IMR-90 (cell line): Measurements from ENCODE around the gene AHNAK2. TPM values are rescaled to one million over a fixed set of nuclear protein-coding genes. Genes with fewer than 3 reads are reported as not detected.

Experiments
- ATAC-seq: fragments of 200-7000 bp; cut with Tn5 transposase; 2 replicates; pipeline ENCODE4 v1.9.1; 2020; ENCODE audit warnings: low read depth, mild to moderate bottlenecking, moderate library complexity
- BruUV-seq: library from RNA; stranded (reverse); fragments of 400-500 nt; replicated peaks from 2 replicates; lab custom pipeline; 2021; lab: Mats Ljungman, UMichigan
- CTCF ChIA-PET: fragments of 300-600 bp; formaldehyde crosslinking; extraction: SDS; loops from one replicate; lab custom pipeline; 2021; ENCODE audit warnings: antibody characterized with exemption; lab: Yijun Ruan, JAX
- POLR2A ChIA-PET: fragments of 300-600 bp; sonication (Branson Sonifier 250); formaldehyde crosslinking; loops from one replicate; lab custom pipeline; 2022; ENCODE audit warnings: antibody characterized with exemption; ENCODE audit not compliant: unreplicated experiment; lab: Charles Lee
- DNase-seq: peaks from one replicate; pipeline ENCODE4 v3.0.0; 2013
- H2AFZ ChIP-seq: replicated peaks from 2 replicates; pipeline ENCODE3; 2013; ENCODE audit warnings: low read length, mild to moderate bottlenecking; ENCODE audit not compliant: poor library complexity
- H2AK5ac ChIP-seq: 2 replicates; pipeline ENCODE4 v1.6.1; 2013; ENCODE audit warnings: low read depth, low read length, inconsistent platforms
- H2AK9ac ChIP-seq: replicated peaks from 2 replicates; pipeline ENCODE3; 2013; ENCODE audit warnings: mild to moderate bottlenecking, low read depth, low read length, moderate library complexity; ENCODE audit not compliant: poor library complexity
- H2BK120ac ChIP-seq: 2 replicates; pipeline ENCODE4 v1.6.1; 2013; ENCODE audit warnings: low read depth, low read length, inconsistent platforms
- H2BK15ac ChIP-seq: 3 replicates; pipeline ENCODE4 v1.6.1; 2013; ENCODE audit warnings: low read depth, low read length, inconsistent platforms
- H2BK20ac ChIP-seq: 2 replicates; pipeline ENCODE4 v1.6.1; 2013; ENCODE audit warnings: low read depth, mild to moderate bottlenecking, inconsistent platforms, low read length, moderate library complexity
- H2BK5ac ChIP-seq: 2 replicates; pipeline ENCODE4 v1.6.1; 2013; ENCODE audit warnings: mild to moderate bottlenecking, low read depth, low read length, inconsistent platforms; ENCODE audit not compliant: poor library complexity, severe bottlenecking
- H3K14ac ChIP-seq: replicated peaks from 2 replicates; pipeline ENCODE4 v1.6.1; 2013; ENCODE audit warnings: low read depth, low read length, inconsistent platforms
- H3K18ac ChIP-seq: 2 replicates; pipeline ENCODE4 v1.6.1; 2013; ENCODE audit warnings: low read depth, low read length, control low read depth
- H3K23ac ChIP-seq: 2 replicates; pipeline ENCODE4 v1.6.1; 2013; ENCODE audit warnings: low read depth, low read length, inconsistent platforms
- H3K27ac ChIP-seq: 2 replicates; pipeline ENCODE4 v1.5.1; 2013; ENCODE audit warnings: mild to moderate bottlenecking, control low read depth, low read length; ENCODE audit not compliant: insufficient read depth
- H3K27me3 ChIP-seq: 2 replicates; pipeline ENCODE4 v1.6.1; 2013; ENCODE audit warnings: low read length; ENCODE audit not compliant: control insufficient read depth, insufficient read depth
- H3K36me3 ChIP-seq: 2 replicates; pipeline ENCODE4 v1.6.1; 2013; ENCODE audit warnings: low read length, mixed read lengths; ENCODE audit not compliant: control insufficient read depth, insufficient read depth
- H3K4ac ChIP-seq: 2 replicates; pipeline ENCODE4 v1.6.1; 2013; ENCODE audit warnings: low read depth, low read length, inconsistent platforms
- H3K4me1 ChIP-seq: 2 replicates; pipeline ENCODE4 v1.6.1; 2013; ENCODE audit warnings: low read length, mixed read lengths; ENCODE audit not compliant: control insufficient read depth, insufficient read depth
- H3K4me2 ChIP-seq: 2 replicates; pipeline ENCODE4 v1.6.1; 2013; ENCODE audit warnings: low read depth, mild to moderate bottlenecking, control low read depth, low read length, moderate library complexity
- H3K4me3 ChIP-seq: 2 replicates; pipeline ENCODE4 v1.5.1; 2013; ENCODE audit warnings: low read depth, mild to moderate bottlenecking, control low read depth, low read length, moderate library complexity; ENCODE audit not compliant: insufficient read depth
- H3K56ac ChIP-seq: 2 replicates; pipeline ENCODE4 v1.6.1; 2013; ENCODE audit warnings: low read length, inconsistent platforms; ENCODE audit not compliant: insufficient read depth; ENCODE audit errors: extremely low read depth
- H3K79me1 ChIP-seq, 2 experiments: 2 replicates each; pipeline ENCODE4 v1.6.1; 2013; ENCODE audit warnings: low read length in 2 of 2, inconsistent platforms in 1 of 2, low read depth in 1 of 2
- H3K9ac ChIP-seq: 2 replicates; pipeline ENCODE4 v1.6.1; 2013; ENCODE audit warnings: low read depth, low read length, control low read depth
- H3K9me1 ChIP-seq: 2 replicates; pipeline ENCODE4 v1.6.1; 2013; ENCODE audit warnings: low read length, inconsistent platforms; ENCODE audit not compliant: insufficient read depth
- H3K9me3 ChIP-seq: 2 replicates; pipeline ENCODE4 v1.6.1; 2013; ENCODE audit warnings: low read length; ENCODE audit not compliant: control insufficient read depth, insufficient read depth
- H4K20me1 ChIP-seq: 2 replicates; pipeline ENCODE4 v1.6.1; 2013; ENCODE audit warnings: low read length, inconsistent platforms; ENCODE audit not compliant: insufficient read depth
- H4K5ac ChIP-seq: 2 replicates; pipeline ENCODE4 v1.6.1; 2013; ENCODE audit warnings: mild to moderate bottlenecking, low read depth, low read length, control low read depth
- H4K8ac ChIP-seq, 2 experiments: 2 replicates each; pipeline ENCODE4 v1.6.1; 2013; ENCODE audit warnings: low read depth in 2 of 2, low read length in 2 of 2, control low read depth in 1 of 2, inconsistent platforms in 1 of 2
- H4K91ac ChIP-seq: 2 replicates; pipeline ENCODE4 v1.6.1; 2013; ENCODE audit warnings: low read depth, low read length, inconsistent platforms; ENCODE audit not compliant: insufficient read depth
- BHLHE40 ChIP-seq: fragments of 150-350 bp; IDR thresholded peaks from 2 replicates; pipeline ENCODE4 v1.6.1; 2016; ENCODE audit warnings: mild to moderate bottlenecking, low read depth, low read length
- CEBPB ChIP-seq: IDR thresholded peaks from 2 replicates; pipeline ENCODE4 v1.6.1; 2012; ENCODE audit warnings: low read depth, low read length, improper control_type of control experiment
- CHD1 ChIP-seq: IDR thresholded peaks from 2 replicates; pipeline ENCODE4 v1.6.1; 2012; ENCODE audit warnings: low read depth, low read length, improper control_type of control experiment
- CTCF ChIP-seq: conservative IDR thresholded peaks from 2 replicates; pipeline ENCODE4 v1.5.1; 2012; ENCODE audit warnings: mild to moderate bottlenecking, low read depth, low read length, improper control_type of control experiment
- ELK1 ChIP-seq: fragments of 150-350 bp; IDR thresholded peaks from 2 replicates; pipeline ENCODE4 v1.6.1; 2016; ENCODE audit warnings: low read depth, mild to moderate bottlenecking, low read length, moderate library complexity, borderline replicate concordance
- FOS ChIP-seq: fragments of 150-350 bp; IDR thresholded peaks from 2 replicates; pipeline ENCODE4 v1.6.1; 2016; ENCODE audit warnings: low read depth, low read length
- MAFK ChIP-seq: IDR thresholded peaks from 2 replicates; pipeline ENCODE4 v1.6.1; 2012; ENCODE audit warnings: low read depth, low read length, improper control_type of control experiment
- MAZ ChIP-seq: IDR thresholded peaks from 2 replicates; pipeline ENCODE4 v1.6.1; 2012; ENCODE audit warnings: low read depth, mild to moderate bottlenecking, low read length, improper control_type of control experiment, moderate library complexity, borderline replicate concordance
- MXI1 ChIP-seq: IDR thresholded peaks from 2 replicates; pipeline ENCODE4 v1.6.1; 2012; ENCODE audit warnings: low read depth, mild to moderate bottlenecking, low read length, moderate library complexity, borderline replicate concordance
- NFE2L2 ChIP-seq: fragments of 150-350 bp; IDR thresholded peaks from 2 replicates; pipeline ENCODE4 v1.6.1; 2016; ENCODE audit warnings: low read depth, mild to moderate bottlenecking, low read length
- POLR2A ChIP-seq: IDR thresholded peaks from 2 replicates; pipeline ENCODE4 v1.6.1; 2012; ENCODE audit warnings: mild to moderate bottlenecking, low read depth, low read length
- RAD21 ChIP-seq: IDR thresholded peaks from 2 replicates; pipeline ENCODE4 v1.6.1; 2012; ENCODE audit warnings: low read length, improper control_type of control experiment
- RFX5 ChIP-seq: IDR thresholded peaks from 2 replicates; pipeline ENCODE4 v1.8.0; 2012; ENCODE audit warnings: low read depth, mild to moderate bottlenecking, low read length, moderate library complexity
- SMC3 ChIP-seq: fragments of 150-350 bp; IDR thresholded peaks from 2 replicates; pipeline ENCODE4 v1.6.1; 2016; ENCODE audit warnings: low read depth, mild to moderate bottlenecking, antibody characterized with exemption, low read length, moderate library complexity
- USF2 ChIP-seq: fragments of 150-350 bp; IDR thresholded peaks from 2 replicates; pipeline ENCODE4 v1.6.1; 2017; ENCODE audit warnings: mild to moderate bottlenecking, antibody characterized with exemption, low read length, low read depth
- WGBS, 2 experiments: methylation state at CpG; one replicate each; pipeline versions ENCODE4 v1.1.5 to v1.1.7; 2013; ENCODE audit warnings: missing lambda C conversion rate in 2 of 2; ENCODE audit not compliant: insufficient read length in 1 of 2; ENCODE audit errors: extremely low coverage in 2 of 2; 5-methylcytosine and 5-hydroxymethylcytosine counted together
- dilution Hi-C: fragments of 300-500 bp; cut with HindIII; formaldehyde crosslinking; loops from one replicate; pipeline ENCODE4 v1.14.3; 2018; ENCODE audit warnings: low sequenced_read_pairs; ENCODE audit not compliant: unreplicated experiment
- in situ Hi-C: fragments of 300-500 bp; cut with MboI; formaldehyde crosslinking; loops from 3 replicates; pipeline ENCODE4 v1.14.3; 2019; ENCODE audit warnings: low sequenced_read_pairs, inconsistent platforms, mixed read lengths
- intact Hi-C: fragments of 100-400 bp; cut with micrococcal nuclease; formaldehyde crosslinking; loops from 2 replicates; pipeline ENCODE4 v1.10.0; 2022
- polyA plus RNA-seq, 3 experiments: library from polyadenylated mRNA; depleted of rRNA; stranded (reverse); fragments of >200 nt; gene quantifications; 2 replicates each; pipeline ENCODE4 v1.2.3, GENCODE V29; 2012; ENCODE audit warnings: low replicate concordance in 1 of 3
- total RNA-seq: library from RNA; depleted of rRNA; stranded (reverse); fragments of >200 nt; gene quantifications from 2 replicates; pipeline ENCODE4 v1.2.3, GENCODE V29; 2012

AHNAK2 gene
- total and polyA plus RNA-seq, 2 of the 4 experiments (the other 2 are of a cell fraction) = 2.6 to 7.9 TPM

- no peaks in the 10 kb centered on the region for H3K27me3 ChIP-seq
- H3K27ac ChIP-seq = no peak overlapping the region
- no peaks in the 10 kb centered on the region for H3K9me3 ChIP-seq
- in situ Hi-C loops (no loop called here), dilution Hi-C loops (no loop called here), intact Hi-C loops (no loop called here)
- no peak overlapping the region for H3K14ac ChIP-seq
- no peak overlapping the region for H2BK15ac ChIP-seq
- H3K9me1 ChIP-seq = 0 out of 2 replicates have a peak, but pooled peaks cover 5% of the 10 kb centered on the region
- H2BK5ac ChIP-seq = no peak overlapping the region
- no peak overlapping the region for H2AK9ac ChIP-seq
- H3K4me3 ChIP-seq = no peak overlapping the region
- DNase-seq (no peak), ATAC-seq (no peak)
- H3K4ac ChIP-seq = no peak overlapping the region
- H3K4me1 ChIP-seq = peaks cover 3% of the 10 kb centered on the region; the same call in 1 of the 2 replicates
- no peak overlapping the region for H2AFZ ChIP-seq
- no peak overlapping the region for H3K4me2 ChIP-seq
- H3K56ac ChIP-seq = no peak overlapping the region
- peaks cover 4% of the 10 kb centered on the region; the same call in 1 of the 2 replicates for H4K20me1 ChIP-seq
- H2AK5ac ChIP-seq = no peak overlapping the region
- peaks cover 0 to 9% of the 10 kb centered on the region in 2 experiments; a peak in 1 of 4 replicates for H3K79me1 ChIP-seq
- no peak overlapping the region for H4K5ac ChIP-seq
- H3K9ac ChIP-seq = no peak overlapping the region
- BruUV-seq = no TSS peak
- WGBS, 2 experiments = 88% methylated on average over 7 of the region's 16 CpGs; no CpG with 5 or more reads in 1 of the 2 experiments
- no peak overlapping the region for H3K18ac ChIP-seq
- H4K8ac ChIP-seq = no peak overlapping the region
- no peak overlapping the region for H2BK20ac ChIP-seq
- POLR2A ChIA-PET = no interaction called here
- CTCF ChIA-PET = no interaction called here
- H3K36me3 ChIP-seq = peaks cover 10% of the 10 kb centered on the region; the same call in 1 of the 2 replicates
- H3K23ac ChIP-seq = no peak overlapping the region
- H4K91ac ChIP-seq = no peak overlapping the region
- no peak overlapping the region for H2BK120ac ChIP-seq
- TF ChIP-seq BHLHE40 (no peak), CEBPB (no peak), CTCF (no peak), USF2 (no peak), MAZ (no peak), ELK1 (no peak), MAFK (no peak), POLR2A (no peak), CHD1 (no peak), FOS (no peak), SMC3 (no peak), RAD21 (no peak), NFE2L2 (no peak), RFX5 (no peak), MXI1 (no peak)
These were observed 11.2 kb upstream of the AHNAK2 start for GRCh38 chr14:104989236-104989950.
